GM11168 (cell line): ENCODE measurements around the gene DYNC1LI2.

Experiments used
- in situ Hi-C: fragments of 300-500 bp; cut with MboI; formaldehyde crosslinking; loops from one replicate; pipeline ENCODE4 v1.12.0; 2022; ENCODE audit warnings: low sequenced_read_pairs; ENCODE audit not compliant: unreplicated experiment

The DYNC1LI2 gene

DNA sequence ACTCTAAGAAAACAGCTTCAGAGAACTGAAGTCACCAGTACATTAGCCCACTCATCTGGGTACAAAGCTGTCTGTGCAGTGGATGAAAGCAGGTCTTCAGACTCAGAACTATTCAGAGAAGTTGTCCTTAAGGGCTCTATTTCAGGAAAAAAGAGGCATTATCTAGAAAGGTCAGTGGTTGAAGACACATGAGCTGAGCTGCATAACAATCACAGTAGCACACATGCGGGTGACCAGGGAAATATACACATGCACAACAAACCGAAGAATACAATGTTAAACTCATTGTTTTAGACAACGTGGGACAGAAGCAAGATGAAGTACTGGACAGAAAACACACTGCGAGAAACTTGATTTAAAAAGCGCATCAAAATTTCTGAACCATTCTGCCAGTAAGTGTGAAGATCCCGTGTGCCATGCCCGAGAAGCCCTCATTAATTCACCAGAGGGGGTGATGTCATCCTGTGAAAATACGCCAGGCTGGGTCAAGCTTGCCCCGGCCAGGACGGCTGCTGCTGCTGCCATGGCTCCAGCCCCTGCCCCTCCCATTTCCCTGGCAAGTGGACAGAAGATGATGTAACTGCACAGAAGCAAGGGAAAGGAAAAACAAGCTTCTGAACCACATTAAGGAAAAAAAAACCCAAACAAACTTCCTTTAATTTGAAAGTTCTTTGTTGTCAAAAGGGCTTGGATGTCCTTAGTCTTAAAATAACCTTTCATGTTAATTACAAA, 10.1 kb downstream of the DYNC1LI2 start:
- in situ Hi-C loops = no loop called here

- in situ Hi-C loops = no loop called here
Observed at GRCh38 chr16:66740533-66740932, 10.9 kb downstream of the DYNC1LI2 start.

- in situ Hi-C loops = no loop called here
Observed at GRCh38 chr16:66740010-66740409, 11.4 kb downstream of the DYNC1LI2 start.

DNA sequence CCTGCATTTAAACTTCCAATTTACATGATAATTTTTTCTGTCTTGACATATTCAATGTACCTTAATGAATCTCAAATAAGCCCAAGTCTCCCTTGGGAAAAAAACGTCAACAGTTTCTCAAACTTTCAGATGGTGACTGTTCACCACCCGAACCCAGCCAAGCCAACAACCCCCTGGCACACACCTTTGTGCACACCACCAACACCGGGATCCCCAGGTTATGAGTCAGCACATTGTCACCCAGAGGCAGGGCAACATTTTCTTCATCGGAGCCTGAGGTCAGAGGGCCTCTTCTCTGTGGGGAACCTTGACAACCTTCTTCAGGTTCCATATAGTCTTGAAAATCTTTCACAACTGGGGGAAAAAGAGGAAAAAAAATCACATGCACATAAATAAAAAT, 15.5 kb downstream of the DYNC1LI2 start:
- in situ Hi-C loops = no loop called here

DNA sequence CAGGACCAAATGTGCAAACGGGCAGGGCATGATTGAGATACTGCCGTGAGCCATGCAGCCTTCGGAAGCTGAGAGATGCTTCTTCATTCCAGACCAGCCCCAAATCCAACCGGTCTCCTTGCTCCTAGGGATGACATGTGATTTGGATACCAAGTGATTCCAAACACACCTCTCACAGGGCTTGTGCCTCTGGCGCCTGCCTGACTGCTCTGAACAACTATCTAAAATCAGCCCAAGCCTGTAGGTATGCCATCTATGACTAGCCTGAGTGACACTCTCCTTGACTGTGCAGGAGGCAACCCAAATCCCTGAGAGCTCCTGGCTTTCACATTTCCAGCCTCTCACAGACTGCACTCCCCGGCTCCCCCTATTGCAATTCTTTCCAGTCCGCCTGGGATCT, 20.3 kb downstream of the DYNC1LI2 start:
- in situ Hi-C loops = no loop called here

DNA sequence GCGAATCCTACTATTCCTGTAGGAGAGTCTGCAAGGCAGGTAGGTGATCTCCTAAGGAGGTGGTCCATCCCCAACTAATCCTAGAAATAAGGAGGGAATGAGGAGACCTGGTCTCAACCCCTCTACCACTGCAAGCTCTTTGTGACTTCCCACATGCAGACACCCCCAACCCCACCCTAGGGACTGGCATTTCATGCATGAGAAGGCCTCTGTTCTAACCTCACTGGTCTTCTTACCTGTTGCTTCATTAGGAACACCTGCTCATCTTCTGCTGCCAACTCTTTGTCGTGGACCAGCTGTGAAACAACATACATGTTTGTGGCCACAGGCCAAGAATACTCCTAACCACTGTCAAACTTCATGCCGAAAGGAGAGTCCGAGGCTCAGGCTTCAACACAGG, 22.6 kb downstream of the DYNC1LI2 start:
- in situ Hi-C loops = no loop called here

GRCh38 chr16:66728117-66728787, 23.2 kb downstream of the DYNC1LI2 start:
- in situ Hi-C loops = no loop called here

GRCh38 chr16:66720766-66721165, 30.6 kb downstream of the DYNC1LI2 start:
- in situ Hi-C loops = no loop called here

GRCh38 chr16:66719246-66719645, 32.2 kb downstream of the DYNC1LI2 start:
- in situ Hi-C loops = no loop called here

GRCh38 chr16:66717776-66718175, 33.6 kb downstream of the DYNC1LI2 start:
- in situ Hi-C loops = no loop called here

- in situ Hi-C loops = no loop called here
Observed at GRCh38 chr16:66717112-66717675, 34.2 kb downstream of the DYNC1LI2 start.

- in situ Hi-C loops = no loop called here
Observed at GRCh38 chr16:66714654-66715307, 36.6 kb downstream of the DYNC1LI2 start.

GRCh38 chr16:66714062-66714461, 37.3 kb downstream of the DYNC1LI2 start:
- in situ Hi-C loops = no loop called here

GRCh38 chr16:66713076-66713475, 38.3 kb downstream of the DYNC1LI2 start:
- in situ Hi-C loops = no loop called here

DNA sequence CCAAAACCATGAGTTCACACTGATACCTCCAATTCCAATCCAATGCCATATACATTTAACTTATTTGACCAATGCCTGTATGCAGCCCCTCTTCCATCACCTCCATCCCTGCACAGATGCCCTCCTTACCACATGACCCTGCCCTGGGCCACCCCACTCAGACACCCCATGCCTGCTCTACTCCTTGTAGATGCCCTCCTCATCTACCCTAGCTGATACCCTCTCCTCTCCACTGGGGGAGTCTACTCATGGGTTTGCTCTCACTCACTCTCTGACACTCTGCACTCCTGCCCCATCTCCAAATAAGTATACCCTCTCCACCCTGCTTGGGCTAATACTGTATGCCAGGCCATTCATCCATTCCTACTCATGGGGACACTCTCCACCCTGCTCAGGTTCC, 38.9 kb downstream of the DYNC1LI2 start:
- in situ Hi-C loops = no loop called here

GRCh38 chr16:66711581-66711980, 39.8 kb downstream of the DYNC1LI2 start:
- in situ Hi-C loops = no loop called here

GRCh38 chr16:66706506-66706880, 44.9 kb downstream of the DYNC1LI2 start:
- in situ Hi-C loops = no loop called here

DNA sequence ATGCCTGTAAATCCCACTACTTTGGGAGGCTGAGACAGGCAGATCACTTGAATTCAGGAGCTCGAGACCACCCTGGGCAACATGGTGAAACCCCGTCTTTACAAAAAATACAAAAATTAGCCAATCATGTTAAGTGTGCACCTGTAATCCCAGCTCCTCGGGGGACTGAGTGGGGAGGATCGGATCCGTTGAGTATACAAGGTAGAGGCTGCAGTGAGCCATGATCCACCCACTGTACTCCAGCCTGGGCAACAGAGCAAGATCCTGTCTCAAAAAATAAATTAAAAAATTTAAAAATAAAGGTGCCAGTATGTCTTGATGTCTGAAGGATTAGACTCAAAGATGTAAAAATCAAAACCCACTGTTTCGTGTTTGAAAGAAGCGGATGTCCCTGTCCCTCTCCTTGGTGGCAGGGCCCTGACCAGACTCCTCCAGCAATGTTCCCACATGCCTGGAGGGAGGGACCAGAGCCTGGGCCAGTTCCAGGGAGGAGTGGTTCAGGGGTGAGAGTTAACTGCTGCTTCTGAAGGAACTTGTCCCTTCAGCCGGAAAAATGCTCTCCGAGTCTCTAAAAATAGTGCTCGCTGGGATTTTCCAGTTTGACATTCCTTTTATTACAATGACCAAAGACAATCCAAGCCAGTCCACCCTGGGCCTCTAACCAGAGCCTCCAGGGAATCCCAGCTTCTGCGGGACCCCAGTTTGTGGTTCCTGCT, 45.5 kb downstream of the DYNC1LI2 start:
- in situ Hi-C loops = no loop called here

GRCh38 chr16:66703406-66704215, 47.8 kb downstream of the DYNC1LI2 start:
- in situ Hi-C loops = no loop called here

GRCh38 chr16:66701516-66701915, 49.9 kb downstream of the DYNC1LI2 start:
- in situ Hi-C loops = no loop called here
